ENCODE data around the gene LIN9.
A peak's percentile ranks its signal among the peaks of the same experiment; 100 is the strongest.
"Not testable (repeated sequence)": the region's sequence is repeated elsewhere in the genome, so short reads cannot be mapped to it uniquely, and the experiment has no call there.

Gene LIN9

DNA sequence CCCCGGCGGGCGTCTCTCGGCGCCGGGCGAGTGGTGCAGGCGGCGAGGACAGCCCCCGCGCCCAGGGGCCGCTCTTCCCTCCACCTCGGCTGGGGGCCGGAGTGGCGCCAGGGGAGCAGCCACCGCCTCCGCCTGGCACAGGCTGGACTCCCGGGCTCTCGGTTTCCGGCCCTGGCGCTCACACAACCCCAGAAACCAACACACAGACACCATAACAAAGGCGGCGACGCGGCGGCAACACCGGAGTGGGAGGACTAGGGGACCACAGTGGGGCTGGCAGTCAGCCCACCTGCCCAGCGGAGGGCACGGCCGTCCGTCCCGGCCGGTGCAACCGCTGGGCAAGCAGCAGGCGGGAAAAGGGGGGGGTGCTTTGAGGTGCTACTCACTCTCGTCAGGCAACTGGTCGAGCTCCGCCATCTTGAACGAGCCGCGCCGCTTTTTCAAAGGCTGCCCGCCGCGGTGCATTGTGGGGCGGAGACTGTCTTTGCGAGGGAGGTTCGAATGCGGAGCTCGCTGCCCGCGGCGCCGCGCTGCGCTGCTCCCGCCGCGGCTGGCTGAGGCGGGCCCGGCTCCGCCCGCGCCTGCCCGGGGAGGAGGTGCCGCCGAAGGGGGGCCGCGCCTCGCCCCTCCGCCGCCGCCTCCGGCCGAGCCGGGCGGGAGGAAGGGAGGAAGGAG lies at the start of gene LIN9:
LIN9 (minus strand) TSS at position 442 of the 675 bp plus-strand sequence; CDS start at position 417, 25 bp downstream.
- DNase-seq: peak; percentile 71 to 87

- DNase-seq: no peak
These were observed 48.5 kb upstream of the LIN9 start for GRCh38 chr1:226357416-226357815.

- peak; percentile 88 to 93 for DNase-seq
These were observed 46.9 kb upstream of the LIN9 start for GRCh38 chr1:226355669-226356551.

DNA sequence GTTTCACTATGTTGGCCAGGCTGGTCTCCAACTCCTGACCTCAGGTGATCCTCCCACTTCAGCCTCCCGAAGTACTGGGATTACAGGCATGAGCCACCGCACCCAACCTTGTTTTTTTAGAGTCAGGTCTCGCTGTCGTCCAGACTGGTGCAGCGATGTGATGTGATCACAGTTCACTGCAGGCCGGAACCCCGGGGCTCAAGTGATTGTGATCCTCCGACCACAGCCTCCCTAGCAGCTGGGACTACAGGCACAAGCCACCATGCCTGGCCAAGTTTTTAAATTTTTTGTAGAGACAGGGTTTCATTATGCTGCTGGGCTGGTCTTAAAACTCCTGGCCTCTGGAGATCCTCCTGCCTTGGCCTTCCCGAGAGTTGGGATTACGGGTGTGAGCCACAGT lies 46.1 kb upstream of the LIN9 start:
- no peak for DNase-seq

- DNase-seq: no peak
These were observed 44.9 kb upstream of the LIN9 start for GRCh38 chr1:226353698-226354525.

- no peak for DNase-seq
These were observed 42.7 kb upstream of the LIN9 start for GRCh38 chr1:226351709-226352108.

DNA sequence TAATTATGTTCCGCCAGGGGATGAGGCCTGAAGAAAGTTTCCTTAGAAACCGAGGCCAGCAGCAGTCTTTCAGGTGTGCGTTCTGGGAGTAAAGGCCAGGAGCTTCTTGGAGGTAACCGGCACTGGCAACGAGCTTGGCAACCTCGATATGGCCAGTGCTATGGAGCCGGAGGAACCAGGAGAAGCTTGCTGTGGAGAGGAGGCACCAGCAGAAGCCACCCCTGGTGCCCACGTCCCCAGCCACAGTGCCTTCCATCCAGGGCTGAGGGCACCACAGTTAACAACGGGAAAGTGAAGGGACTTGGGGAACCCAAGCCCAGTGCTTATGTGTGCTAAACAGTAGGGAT lies 41.5 kb upstream of the LIN9 start:
- no peak for DNase-seq

DNA sequence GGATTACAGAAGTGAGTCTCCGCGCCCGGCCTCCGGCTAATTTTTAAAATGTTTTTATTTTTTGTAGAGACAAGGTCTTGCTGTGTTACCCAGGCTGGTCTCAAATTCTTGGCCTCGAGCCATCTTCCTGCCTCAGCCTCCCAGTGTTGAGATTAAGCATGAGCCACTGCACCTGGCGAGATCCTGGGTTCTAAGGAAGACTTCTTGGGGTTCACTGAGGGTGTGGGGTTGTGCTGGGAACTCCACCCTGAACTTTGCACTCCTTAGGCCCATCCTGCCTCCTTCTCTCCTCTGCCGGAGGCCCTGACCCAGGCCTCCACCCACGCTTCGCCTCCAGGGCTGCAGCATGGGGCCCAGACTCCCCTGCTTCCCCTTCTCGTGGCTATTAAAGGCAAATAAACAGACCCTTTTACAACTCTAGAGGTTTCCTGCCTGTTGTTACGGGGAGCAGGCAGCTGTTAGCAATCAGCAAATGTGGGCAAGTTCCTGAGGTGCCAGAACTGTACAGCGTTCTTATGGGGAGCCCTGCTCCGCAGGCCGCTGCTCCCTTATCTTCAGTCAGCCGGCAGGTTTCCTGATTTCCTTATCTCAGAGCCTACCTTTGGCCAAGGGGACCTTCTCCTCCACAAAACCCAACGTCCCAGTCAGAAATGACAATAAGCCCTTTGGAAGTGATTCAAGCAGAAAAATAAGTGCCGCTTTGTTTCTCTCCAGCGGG lies 41.0 kb upstream of the LIN9 start:
- DNase-seq: no peak

- DNase-seq: no peak
These were observed 40.1 kb upstream of the LIN9 start for GRCh38 chr1:226349081-226349480.

DNA sequence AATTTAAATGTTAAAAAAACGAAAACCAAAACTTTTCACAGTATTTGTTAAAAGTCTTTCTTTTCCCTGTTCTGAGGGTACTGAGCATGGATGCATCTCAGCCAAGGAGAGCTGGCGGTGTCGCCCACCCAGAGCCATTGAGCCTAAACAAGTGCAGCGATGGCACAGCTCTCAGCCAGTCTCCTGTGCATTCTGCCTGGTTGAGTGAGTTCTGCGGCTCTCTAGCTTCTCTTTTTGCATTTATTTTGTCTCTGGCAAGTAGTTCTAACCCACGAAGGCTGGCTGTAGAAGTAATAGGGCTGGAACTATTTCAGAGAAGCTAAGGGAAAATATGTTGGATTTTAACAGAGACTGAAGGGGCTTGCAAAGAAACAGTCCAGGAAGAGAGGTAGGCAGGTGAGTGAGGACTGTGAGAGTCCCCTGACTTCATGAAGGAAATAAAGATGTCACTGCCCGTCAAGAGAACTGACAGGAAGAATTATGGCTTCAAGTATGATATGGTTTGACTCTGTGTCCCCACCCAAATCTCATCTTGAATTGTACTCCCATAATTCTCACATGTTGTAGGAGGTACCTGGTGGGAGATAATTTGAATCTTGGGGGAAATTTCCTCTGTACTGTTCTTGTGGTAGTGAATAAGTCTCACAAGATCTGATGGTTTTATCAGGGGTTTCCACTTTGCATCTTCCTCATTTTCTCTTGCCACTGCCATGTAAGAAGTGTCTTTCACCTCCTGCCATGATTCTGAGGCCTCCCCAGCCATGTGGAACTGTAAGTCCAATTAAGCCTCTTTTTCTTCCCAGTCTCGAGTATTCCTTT lies 35.7 kb upstream of the LIN9 start:
- no peak for DNase-seq

DNA sequence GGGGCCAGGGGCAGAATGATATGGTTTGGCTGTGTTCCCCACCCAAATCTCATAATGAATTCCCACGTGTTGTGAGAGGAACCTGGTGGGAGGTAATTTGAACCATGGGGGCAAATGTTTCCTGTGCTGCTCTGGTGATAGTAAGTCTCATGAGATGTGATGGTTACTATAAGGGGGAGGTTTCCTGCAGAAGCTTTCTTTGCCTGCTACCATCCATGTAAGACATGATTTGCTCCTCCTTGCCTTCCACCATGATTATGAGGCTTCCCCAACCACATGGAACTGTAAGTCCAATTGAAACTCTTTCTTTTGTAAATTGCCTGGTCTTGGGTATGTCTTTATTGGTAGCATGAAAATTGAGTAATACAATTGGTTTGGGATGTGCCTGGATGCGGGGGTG lies 33.7 kb upstream of the LIN9 start:
- DNase-seq: no peak

DNA sequence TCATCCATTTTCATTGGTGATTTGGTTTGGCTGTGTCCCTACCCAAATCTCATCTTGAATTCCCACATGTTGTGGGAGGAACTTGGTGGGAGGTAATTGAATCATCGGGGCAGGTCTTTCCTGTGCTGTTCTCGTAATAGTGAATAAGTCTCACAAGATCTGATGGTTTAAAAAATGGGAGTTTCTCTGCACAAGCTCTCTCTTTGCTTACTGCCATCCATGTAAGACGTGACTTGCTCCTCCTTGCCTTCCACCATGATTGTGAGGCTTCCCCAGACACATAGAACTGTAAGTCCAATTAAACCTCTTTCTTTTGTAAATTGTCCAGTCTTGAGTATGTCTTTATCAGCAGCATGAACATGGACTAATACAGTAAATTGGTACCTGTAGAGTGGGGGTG lies 31.1 kb upstream of the LIN9 start:
- DNase-seq: not testable (repeated sequence)

DNA sequence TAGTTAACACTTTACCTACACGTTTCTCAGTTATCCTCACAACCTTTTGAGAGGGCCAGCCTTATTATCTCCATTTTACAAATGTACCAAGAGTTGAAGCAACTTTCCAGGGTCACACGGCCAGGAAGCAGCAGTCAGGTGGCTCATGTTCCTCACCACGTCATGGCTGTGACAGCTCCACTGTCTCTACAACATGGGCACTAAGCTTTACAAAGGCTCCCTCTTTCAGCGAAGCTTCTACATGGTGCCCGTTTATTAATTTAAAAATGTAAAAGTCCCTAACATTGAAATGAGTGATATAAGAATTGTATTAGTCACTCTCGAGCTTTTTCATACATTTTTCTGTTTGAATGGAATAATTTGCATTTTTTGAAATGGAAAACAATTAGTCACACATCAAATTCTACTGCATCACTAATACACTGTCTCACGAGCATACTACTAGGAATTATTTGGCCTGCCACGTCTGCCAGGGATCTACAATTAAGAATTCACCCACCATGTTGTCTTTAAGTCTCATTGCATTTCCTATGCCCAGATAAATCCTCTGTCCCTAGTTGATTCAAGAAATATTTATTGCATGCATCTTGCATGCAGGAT lies 28.4 kb upstream of the LIN9 start:
- DNase-seq: no peak

- DNase-seq: no peak
These were observed 26.7 kb upstream of the LIN9 start for GRCh38 chr1:226335661-226336060.

DNA sequence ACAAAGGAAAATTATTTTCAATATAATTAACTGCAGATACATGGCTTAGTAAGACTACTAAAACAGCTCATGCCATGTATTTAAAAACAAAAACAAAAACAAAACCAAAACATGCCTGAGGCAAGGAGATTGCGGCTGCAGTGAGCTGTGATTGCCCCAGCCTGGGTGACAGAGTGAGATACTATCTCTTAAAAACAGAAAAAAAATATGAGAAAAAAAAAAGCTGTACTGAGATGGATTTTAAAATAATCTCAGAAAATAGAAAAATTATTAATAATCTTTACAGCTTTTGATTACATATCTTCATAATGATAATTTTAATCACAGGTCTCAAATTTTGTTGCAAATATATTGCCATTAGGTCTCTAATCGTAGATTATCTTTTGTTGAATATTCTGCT lies 24.0 kb upstream of the LIN9 start:
- no peak for DNase-seq

GRCh38 chr1:226329237-226329636 lies 20.3 kb upstream of the LIN9 start:
- DNase-seq: no peak

DNA sequence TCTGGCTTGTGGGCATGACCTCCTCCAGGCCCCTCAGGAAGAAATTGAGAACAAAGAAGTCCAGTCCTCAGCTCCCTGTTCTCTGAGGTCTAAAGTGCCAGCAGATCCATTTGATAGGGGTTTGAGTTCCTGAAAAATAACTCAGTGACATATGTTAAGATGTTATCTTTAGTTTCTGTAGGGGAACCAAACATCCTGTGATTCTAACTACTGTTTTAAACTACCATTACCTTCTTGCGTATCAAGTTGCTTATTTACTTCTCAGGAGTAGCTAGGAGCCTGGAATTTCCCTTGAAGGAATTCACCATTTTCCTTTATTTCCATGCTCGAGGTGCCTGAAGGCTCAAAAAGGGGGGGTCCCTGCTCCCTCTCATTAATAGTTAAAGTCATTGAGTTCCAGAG lies 18.8 kb upstream of the LIN9 start:
- DNase-seq: peak in 1 of 2 experiments; percentile 4

GRCh38 chr1:226325178-226325577 lies 16.2 kb upstream of the LIN9 start:
- DNase-seq: no peak

- no peak for DNase-seq
These were observed 15.5 kb upstream of the LIN9 start for GRCh38 chr1:226324479-226324878.

DNA sequence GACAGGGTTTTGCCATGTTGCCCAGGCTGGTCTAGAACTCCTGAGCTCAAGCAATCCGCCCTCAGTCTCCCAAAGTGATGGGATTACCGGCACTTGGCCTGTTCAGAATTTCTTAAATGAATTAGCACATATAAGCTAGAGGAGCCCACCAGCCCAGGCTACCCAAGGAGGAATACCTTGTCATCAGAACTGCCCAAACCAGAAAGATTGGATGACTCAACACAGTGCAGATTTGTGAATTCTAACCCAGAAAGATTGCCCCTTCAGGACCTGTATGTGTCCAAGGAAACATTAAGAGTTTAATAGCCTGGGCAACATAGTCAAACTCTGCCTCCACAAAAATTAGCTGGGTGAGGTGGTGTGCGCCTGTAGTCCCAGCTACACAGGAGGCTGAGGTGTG lies 14.0 kb upstream of the LIN9 start:
- DNase-seq: no peak

GRCh38 chr1:226320930-226321329 lies 12.0 kb upstream of the LIN9 start:
- DNase-seq: no peak

GRCh38 chr1:226318471-226318870 lies 9.5 kb upstream of the LIN9 start:
- no peak for DNase-seq

All from NCI-H524 (cell line).